Measurements from ENCODE around the gene NIP7. TPM values are rescaled to one million over a fixed set of nuclear protein-coding genes. Genes with fewer than 3 reads are reported as not detected.

NIP7 gene
- total RNA-seq, 2 donors from 2014 or later: 5.9 to 6.6 TPM

DNA sequence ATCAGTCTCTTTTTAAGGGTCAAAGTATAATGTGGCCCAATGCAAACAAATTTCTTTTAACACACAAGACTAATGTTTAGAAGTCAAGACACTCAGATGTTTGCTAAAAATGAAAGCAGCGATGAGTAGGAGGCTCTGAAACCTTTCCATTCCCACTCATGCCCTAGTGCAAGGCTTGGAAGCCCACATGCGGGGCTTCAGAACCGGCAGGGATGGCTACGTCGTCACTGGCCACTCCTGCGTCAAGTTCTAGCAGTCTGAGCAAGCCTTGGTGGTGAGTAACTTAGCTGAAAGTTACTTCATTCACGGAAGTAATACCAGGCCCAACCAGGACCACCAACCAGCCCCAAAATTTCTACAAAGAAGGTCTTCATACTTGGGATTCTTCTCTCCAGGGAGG lies 26.9 kb downstream of the NIP7 start:
- no peak for DNase-seq (ENCODE audit: low spot score)
- H3K4me3 ChIP-seq: no peak overlapping the region
- no peaks in the 10 kb centered on the region for H3K9me3 ChIP-seq
- H3K27ac ChIP-seq: no peak overlapping the region
- peaks cover 75% of the 10 kb centered on the region for H3K36me3 ChIP-seq
- no peaks in the 10 kb centered on the region for H3K4me1 ChIP-seq
- TF ChIP-seq, protein P1, sequence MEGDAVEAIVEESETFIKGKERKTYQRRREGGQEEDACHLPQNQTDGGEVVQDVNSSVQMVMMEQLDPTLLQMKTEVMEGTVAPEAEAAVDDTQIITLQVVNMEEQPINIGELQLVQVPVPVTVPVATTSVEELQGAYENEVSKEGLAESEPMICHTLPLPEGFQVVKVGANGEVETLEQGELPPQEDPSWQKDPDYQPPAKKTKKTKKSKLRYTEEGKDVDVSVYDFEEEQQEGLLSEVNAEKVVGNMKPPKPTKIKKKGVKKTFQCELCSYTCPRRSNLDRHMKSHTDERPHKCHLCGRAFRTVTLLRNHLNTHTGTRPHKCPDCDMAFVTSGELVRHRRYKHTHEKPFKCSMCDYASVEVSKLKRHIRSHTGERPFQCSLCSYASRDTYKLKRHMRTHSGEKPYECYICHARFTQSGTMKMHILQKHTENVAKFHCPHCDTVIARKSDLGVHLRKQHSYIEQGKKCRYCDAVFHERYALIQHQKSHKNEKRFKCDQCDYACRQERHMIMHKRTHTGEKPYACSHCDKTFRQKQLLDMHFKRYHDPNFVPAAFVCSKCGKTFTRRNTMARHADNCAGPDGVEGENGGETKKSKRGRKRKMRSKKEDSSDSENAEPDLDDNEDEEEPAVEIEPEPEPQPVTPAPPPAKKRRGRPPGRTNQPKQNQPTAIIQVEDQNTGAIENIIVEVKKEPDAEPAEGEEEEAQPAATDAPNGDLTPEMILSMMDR (IDR thresholded peaks at IDR 0.05): no peak
- H3K27me3 ChIP-seq: no peaks in the 10 kb centered on the region

DNA sequence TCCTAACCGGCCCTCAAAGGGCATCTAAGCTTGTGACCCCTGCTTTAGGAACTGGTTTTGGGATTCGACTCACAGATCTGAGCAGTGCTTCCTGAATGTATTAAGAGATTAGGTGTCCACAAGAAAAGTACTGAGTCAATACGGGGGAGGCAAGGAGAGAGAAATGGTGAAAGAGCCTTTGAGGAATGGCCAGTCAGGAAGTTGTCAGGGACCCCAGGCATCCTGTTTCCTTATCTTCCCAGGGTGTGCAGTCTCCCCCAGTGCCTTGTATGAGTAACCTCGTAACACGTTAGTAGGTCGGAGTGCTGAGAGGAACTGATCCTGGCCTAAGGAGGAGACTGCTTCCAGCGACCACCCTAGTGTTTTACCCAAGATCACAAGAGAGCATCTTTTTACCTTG lies 28.4 kb downstream of the NIP7 start:
- TF ChIP-seq, protein P1 (IDR thresholded peaks at IDR 0.05): no peak
- Histone ChIP-seq H3K36me3 (peaks cover 86% of the 10 kb centered on the region), H3K4me1 (no peaks in the 10 kb centered on the region)

DNA sequence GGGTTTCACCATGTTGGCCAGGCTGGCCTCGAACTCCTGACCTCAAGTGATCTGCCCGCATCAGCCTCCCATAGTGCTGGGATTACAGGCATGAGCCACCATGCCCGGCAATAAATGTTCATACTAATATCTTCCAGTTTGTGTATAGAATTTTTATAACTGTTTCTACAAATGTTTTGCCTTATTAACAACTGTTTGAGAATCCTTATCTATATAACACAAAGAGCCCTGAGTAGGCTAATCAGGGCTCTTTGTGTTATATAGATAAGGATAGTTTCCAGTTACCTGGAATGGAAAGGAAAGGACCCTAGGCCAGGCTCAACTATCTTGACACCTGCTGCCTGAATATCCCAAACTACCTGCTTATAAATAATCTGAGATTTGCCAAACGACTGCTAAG lies 29.3 kb downstream of the NIP7 start:
- no peaks in the 10 kb centered on the region for H3K4me1 ChIP-seq
- peaks cover 80% of the 10 kb centered on the region for H3K36me3 ChIP-seq
- H3K9me3 ChIP-seq: no peaks in the 10 kb centered on the region
- DNase-seq (ENCODE audit: low spot score): no peak
- no peak overlapping the region for H3K27ac ChIP-seq
- H3K4me3 ChIP-seq: no peak overlapping the region
- H3K27me3 ChIP-seq: no peaks in the 10 kb centered on the region
- TF ChIP-seq, protein P1 (IDR thresholded peaks at IDR 0.05): no peak

More for the DNA sequence above, 28.4 kb downstream of the NIP7 start:
- H3K9me3 ChIP-seq: no peaks in the 10 kb centered on the region
- no peak overlapping the region for H3K27ac ChIP-seq
- H3K4me3 ChIP-seq: no peak overlapping the region
- no peaks in the 10 kb centered on the region for H3K27me3 ChIP-seq
- DNase-seq (ENCODE audit: low spot score): no peak

DNA sequence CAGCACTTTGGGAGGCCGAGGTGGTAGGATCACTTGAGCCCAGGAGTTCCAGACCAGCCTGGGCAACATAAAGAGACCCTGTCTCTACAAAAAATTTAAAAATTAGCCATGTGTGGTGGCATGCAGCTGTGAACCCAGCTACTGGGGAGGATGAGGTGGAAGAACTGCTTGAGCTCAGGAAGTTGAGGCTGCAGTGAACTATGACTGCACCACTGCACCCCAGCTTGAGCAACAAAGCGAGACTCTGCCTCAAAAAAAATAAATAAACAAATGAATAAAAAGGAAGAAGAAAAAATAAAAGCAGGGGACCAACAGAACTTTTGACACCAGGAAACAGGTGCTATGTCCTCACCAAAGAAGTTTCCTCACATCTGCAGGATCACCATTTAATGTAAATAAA lies 32.0 kb downstream of the NIP7 start:
- DNase-seq (ENCODE audit: low spot score): no peak
- TF ChIP-seq, protein P1 (IDR thresholded peaks at IDR 0.05): no peak
- H3K4me1 ChIP-seq: no peaks in the 10 kb centered on the region
- no peak overlapping the region for H3K27ac ChIP-seq
- peaks cover 60% of the 10 kb centered on the region for H3K36me3 ChIP-seq
- no peaks in the 10 kb centered on the region for H3K27me3 ChIP-seq
- H3K9me3 ChIP-seq: no peaks in the 10 kb centered on the region
- no peak overlapping the region for H3K4me3 ChIP-seq

DNA sequence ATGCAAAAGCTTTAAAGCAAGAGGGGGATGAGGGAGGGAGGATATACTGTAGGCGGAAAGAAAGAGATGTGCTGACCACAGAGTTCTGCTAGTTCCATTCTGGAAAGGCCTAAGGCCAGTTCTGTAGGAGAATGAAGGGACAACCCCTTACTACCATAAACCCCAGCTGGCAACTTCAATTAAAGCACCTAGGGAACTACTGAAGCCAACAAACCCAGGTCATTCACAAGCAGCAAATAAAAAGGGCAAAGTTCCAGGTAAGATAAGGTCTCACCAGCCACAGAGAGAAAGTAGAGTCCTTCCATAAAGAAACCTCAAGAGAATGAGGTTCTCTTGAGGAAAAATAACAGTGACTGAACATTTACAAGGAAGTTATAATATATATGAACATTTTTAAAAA lies 33.4 kb downstream of the NIP7 start:
- Histone ChIP-seq H3K4me3 (no peak overlapping the region), H3K36me3 (peaks cover 51% of the 10 kb centered on the region)

More for the DNA sequence above, 33.4 kb downstream of the NIP7 start:
- no peaks in the 10 kb centered on the region for H3K9me3 ChIP-seq
- H3K4me1 ChIP-seq: no peaks in the 10 kb centered on the region
- DNase-seq (ENCODE audit: low spot score): no peak
- TF ChIP-seq, protein P1 (IDR thresholded peaks at IDR 0.05): no peak
- no peak overlapping the region for H3K27ac ChIP-seq
- H3K27me3 ChIP-seq: no peaks in the 10 kb centered on the region
